Measurements from ENCODE around the gene TSPAN7.

DNA sequence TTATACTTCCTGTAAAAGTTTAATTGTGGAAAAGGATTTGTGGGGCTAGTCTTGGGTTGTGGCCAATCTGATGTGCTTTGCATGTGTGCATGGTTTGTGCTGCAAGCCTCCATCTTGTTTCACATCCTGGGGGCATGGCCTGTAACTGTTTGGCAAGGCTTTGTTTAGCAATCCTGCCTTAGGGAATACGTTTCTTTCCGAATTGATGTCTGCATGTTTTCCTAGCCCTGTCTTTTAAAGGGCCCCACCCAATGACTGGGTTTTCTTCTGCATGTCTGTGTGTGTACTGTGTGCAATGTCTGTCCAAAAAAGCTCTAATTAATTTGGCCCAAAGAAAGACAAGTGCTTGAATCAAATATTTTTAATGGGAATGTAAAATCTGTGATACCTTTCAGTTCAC lies 165.3 kb downstream of the TSPAN7 start:
- no peak for TF ChIP-seq GATA2 (IDR thresholded peaks at IDR 0.05; ENCODE audit: low read depth, low read length)
- no peak for TF ChIP-seq GATA3 (IDR thresholded peaks at IDR 0.05; ENCODE audit: low read depth, low read length)

Data from SH-SY5Y (cell line).